ENCODE results near the gene GLT6D1. TPM values are rescaled to one million over a fixed set of nuclear protein-coding genes. Genes with fewer than 3 reads are reported as not detected.

Gene GLT6D1
- polyA plus RNA-seq, 1 experiment, result not detected

GRCh38 chr9:135607401-135608293 lies 31.7 kb downstream of the GLT6D1 start:
- no peak for DNase-seq (ENCODE audit: low read depth)
- Histone ChIP-seq H3K27me3 (ENCODE audit: control insufficient read depth, insufficient read depth, low read length) (no peaks in the 10 kb centered on the region), H3K36me3 (ENCODE audit: control insufficient read depth, insufficient read depth, low read length) (no peaks in the 10 kb centered on the region), H3K4me3 (ENCODE audit: low read depth, low read length) (no peak overlapping the region)
- CTCF ChIA-PET, result no interaction called here
- no peak for TF ChIP-seq CTCF (IDR thresholded peaks at IDR 0.05; ENCODE audit: insufficient read depth, low read depth, low read length)
- POLR2A ChIA-PET, result no interaction called here

GRCh38 chr9:135606885-135607259 lies 32.5 kb downstream of the GLT6D1 start:
- no peaks in the 10 kb centered on the region for H3K36me3 ChIP-seq (ENCODE audit: control insufficient read depth, insufficient read depth, low read length)
- no peak for TF ChIP-seq CTCF (IDR thresholded peaks at IDR 0.05; ENCODE audit: insufficient read depth, low read depth, low read length)
- no peaks in the 10 kb centered on the region for H3K27me3 ChIP-seq (ENCODE audit: control insufficient read depth, insufficient read depth, low read length)
- no peak overlapping the region for H3K4me3 ChIP-seq (ENCODE audit: low read depth, low read length)
- DNase-seq (ENCODE audit: low read depth), result no peak
- CTCF ChIA-PET, result interaction anchor here (1.2 kb wide), 1 partner anchor 17 kb away, joined by 3 read pairs; no protein-coding TSS in a partner anchor
- POLR2A ChIA-PET, result no interaction called here

GRCh38 chr9:135605238-135605781 lies 34.0 kb downstream of the GLT6D1 start:
- no peak for TF ChIP-seq CTCF (IDR thresholded peaks at IDR 0.05; ENCODE audit: insufficient read depth, low read depth, low read length)
- POLR2A ChIA-PET, result no interaction called here
- Histone ChIP-seq H3K4me3 (ENCODE audit: low read depth, low read length) (no peak overlapping the region), H3K36me3 (ENCODE audit: control insufficient read depth, insufficient read depth, low read length) (no peaks in the 10 kb centered on the region), H3K27me3 (ENCODE audit: control insufficient read depth, insufficient read depth, low read length) (no peaks in the 10 kb centered on the region)
- no peak for DNase-seq (ENCODE audit: low read depth)
- CTCF ChIA-PET, result no interaction called here

GRCh38 chr9:135604437-135605237 lies 34.7 kb downstream of the GLT6D1 start:
- ChIA-PET POLR2A (no interaction called here), CTCF (interaction anchor here (1.3 kb wide), 2 partner anchors 8 to 14 kb away, joined by 4 read pairs; no protein-coding TSS in a partner anchor)
- Histone ChIP-seq H3K36me3 (ENCODE audit: control insufficient read depth, insufficient read depth, low read length) (no peaks in the 10 kb centered on the region), H3K4me3 (ENCODE audit: low read depth, low read length) (no peak overlapping the region), H3K27me3 (ENCODE audit: control insufficient read depth, insufficient read depth, low read length) (no peaks in the 10 kb centered on the region)
- DNase-seq (ENCODE audit: low read depth), result no peak
- TF ChIP-seq CTCF (IDR thresholded peaks at IDR 0.05; ENCODE audit: insufficient read depth, low read depth, low read length), result no peak

Measured in BJ (cell line).